Measurements from ENCODE around the gene KCNMA1. TPM values are rescaled to one million over a fixed set of nuclear protein-coding genes. Genes with fewer than 3 reads are reported as not detected.

KCNMA1 gene
- polyA plus RNA-seq, 1 of the 3 experiments (the other 2 are of a cell fraction) = 107 TPM

DNA sequence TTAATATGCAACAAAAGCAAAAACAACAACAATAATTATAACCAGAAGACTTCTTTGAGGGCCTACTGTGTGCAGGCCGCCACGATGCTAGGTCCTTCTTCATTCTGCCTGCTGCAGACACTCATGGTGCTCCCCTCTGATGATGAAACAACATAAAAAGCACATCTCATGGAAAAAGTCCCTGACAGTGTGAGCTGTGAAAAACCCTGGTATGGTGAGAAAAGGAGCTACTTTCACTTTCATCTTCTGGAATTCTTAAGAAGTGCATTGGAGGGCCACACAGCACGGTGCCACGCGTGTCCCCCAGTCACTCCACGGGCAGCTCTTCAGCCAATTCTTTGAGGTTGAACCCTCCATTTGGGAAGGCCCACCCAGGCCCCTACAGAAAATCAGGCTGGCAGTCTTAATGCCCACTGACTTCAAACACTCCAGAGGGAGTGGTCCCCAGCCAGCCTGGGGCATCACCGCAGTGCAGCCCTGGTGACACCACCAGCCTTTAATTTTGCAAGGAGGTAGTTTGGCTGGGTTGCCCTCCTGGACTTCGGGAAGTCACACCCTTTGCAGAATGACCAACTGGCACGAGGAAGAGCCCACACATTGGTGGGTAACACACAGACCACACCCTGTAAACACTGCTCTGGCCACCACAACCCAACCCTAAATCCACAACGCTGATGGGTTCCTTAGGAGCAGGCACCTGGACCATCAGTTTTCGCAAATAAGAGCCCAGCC is 7.7 kb downstream of the KCNMA1 start:
- Histone ChIP-seq H3F3A (replicated peaks; ENCODE audit: insufficient read depth) (no peaks in the 10 kb centered on the region), H4K20me1 (ENCODE audit: insufficient read depth) (no peaks in the 10 kb centered on the region), H3K9ac (no peak overlapping the region), H3K27ac (ENCODE audit: low read depth in 2 of 2, low read length in 1 of 2) (no peak overlapping the region), H3K4me2 (peak overlapping the region; percentile 53), H2AFZ (ENCODE audit: low read depth) (no peak overlapping the region), H3K27me3 (ENCODE audit: insufficient read depth) (no peaks in the 10 kb centered on the region), H3K36me3 (replicated peaks in 1 of 2; ENCODE audit: control insufficient read depth in 1 of 2, insufficient read depth in 2 of 2, low read length in 1 of 2) (peaks cover 0 to 13% of the 10 kb centered on the region in 2 experiments), H3K4me1 (ENCODE audit: control insufficient read depth in 1 of 2, insufficient read depth in 2 of 2, low read depth in 1 of 2, low read length in 1 of 2) (no peaks in the 10 kb centered on the region; a peak in 2 of 4 replicates), H3K4me3 (ENCODE audit: low read depth in 2 of 2, low read length in 1 of 2) (no peak overlapping the region), H3K9me2 (no peaks in the 10 kb centered on the region), H3K79me2 (ENCODE audit: insufficient read depth) (peaks cover 55% of the 10 kb centered on the region), H3K9me3 (no peaks in the 10 kb centered on the region)
- no peak for DNase-seq
- TF ChIP-seq RCOR1 (IDR thresholded peaks at IDR 0.05; ENCODE audit: low read length) = no peak
- TF ChIP-seq, protein P1, sequence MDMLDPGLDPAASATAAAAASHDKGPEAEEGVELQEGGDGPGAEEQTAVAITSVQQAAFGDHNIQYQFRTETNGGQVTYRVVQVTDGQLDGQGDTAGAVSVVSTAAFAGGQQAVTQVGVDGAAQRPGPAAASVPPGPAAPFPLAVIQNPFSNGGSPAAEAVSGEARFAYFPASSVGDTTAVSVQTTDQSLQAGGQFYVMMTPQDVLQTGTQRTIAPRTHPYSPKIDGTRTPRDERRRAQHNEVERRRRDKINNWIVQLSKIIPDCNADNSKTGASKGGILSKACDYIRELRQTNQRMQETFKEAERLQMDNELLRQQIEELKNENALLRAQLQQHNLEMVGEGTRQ (IDR thresholded peaks at IDR 0.05; ENCODE audit: borderline replicate concordance, low read depth, low read length) = no peak
- no peak for TF ChIP-seq FOXJ3 (CRISPR knock-in tag; IDR thresholded peaks at IDR 0.05)
- TF ChIP-seq MEF2A (IDR thresholded peaks at IDR 0.05; ENCODE audit: borderline replicate concordance, low read depth) = no peak
- TF ChIP-seq, protein P2, sequence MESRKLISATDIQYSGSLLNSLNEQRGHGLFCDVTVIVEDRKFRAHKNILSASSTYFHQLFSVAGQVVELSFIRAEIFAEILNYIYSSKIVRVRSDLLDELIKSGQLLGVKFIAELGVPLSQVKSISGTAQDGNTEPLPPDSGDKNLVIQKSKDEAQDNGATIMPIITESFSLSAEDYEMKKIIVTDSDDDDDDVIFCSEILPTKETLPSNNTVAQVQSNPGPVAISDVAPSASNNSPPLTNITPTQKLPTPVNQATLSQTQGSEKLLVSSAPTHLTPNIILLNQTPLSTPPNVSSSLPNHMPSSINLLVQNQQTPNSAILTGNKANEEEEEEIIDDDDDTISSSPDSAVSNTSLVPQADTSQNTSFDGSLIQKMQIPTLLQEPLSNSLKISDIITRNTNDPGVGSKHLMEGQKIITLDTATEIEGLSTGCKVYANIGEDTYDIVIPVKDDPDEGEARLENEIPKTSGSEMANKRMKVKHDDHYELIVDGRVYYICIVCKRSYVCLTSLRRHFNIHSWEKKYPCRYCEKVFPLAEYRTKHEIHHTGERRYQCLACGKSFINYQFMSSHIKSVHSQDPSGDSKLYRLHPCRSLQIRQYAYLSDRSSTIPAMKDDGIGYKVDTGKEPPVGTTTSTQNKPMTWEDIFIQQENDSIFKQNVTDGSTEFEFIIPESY (IDR thresholded peaks at IDR 0.05; ENCODE audit: borderline replicate concordance, low read depth) = no peak
- no peak for TF ChIP-seq RAD21 (IDR thresholded peaks at IDR 0.05; ENCODE audit: low read length)
- TF ChIP-seq, protein P3, sequence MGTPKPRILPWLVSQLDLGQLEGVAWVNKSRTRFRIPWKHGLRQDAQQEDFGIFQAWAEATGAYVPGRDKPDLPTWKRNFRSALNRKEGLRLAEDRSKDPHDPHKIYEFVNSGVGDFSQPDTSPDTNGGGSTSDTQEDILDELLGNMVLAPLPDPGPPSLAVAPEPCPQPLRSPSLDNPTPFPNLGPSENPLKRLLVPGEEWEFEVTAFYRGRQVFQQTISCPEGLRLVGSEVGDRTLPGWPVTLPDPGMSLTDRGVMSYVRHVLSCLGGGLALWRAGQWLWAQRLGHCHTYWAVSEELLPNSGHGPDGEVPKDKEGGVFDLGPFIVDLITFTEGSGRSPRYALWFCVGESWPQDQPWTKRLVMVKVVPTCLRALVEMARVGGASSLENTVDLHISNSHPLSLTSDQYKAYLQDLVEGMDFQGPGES (IDR thresholded peaks at IDR 0.05; ENCODE audit: low read depth, low read length) = no peak
- no peak for TF ChIP-seq EP300 (IDR thresholded peaks at IDR 0.05; ENCODE audit: borderline replicate concordance in 1 of 2, low read depth in 1 of 2, low read length in 1 of 2)
- no peak for TF ChIP-seq MXI1 (IDR thresholded peaks at IDR 0.05; ENCODE audit: low read depth, low read length)
- no peak for TF ChIP-seq EZH2phosphoT487 (IDR thresholded peaks at IDR 0.05; ENCODE audit: borderline replicate concordance, low read depth)
- TF ChIP-seq TCF12 (IDR thresholded peaks at IDR 0.05) = no peak
- no peak for TF ChIP-seq SIN3A (IDR thresholded peaks at IDR 0.05; ENCODE audit: borderline replicate concordance, low read depth, low read length)
- TF ChIP-seq, protein P4, sequence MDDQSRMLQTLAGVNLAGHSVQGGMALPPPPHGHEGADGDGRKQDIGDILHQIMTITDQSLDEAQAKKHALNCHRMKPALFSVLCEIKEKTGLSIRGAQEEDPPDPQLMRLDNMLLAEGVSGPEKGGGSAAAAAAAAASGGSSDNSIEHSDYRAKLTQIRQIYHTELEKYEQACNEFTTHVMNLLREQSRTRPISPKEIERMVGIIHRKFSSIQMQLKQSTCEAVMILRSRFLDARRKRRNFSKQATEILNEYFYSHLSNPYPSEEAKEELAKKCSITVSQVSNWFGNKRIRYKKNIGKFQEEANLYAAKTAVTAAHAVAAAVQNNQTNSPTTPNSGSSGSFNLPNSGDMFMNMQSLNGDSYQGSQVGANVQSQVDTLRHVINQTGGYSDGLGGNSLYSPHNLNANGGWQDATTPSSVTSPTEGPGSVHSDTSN (IDR thresholded peaks at IDR 0.05) = no peak
- no peak for TF ChIP-seq ELF1 (IDR thresholded peaks at IDR 0.05)
- TF ChIP-seq NFIC (IDR thresholded peaks at IDR 0.05; ENCODE audit: borderline replicate concordance) = no peak
- TF ChIP-seq RFX5 (IDR thresholded peaks at IDR 0.05; ENCODE audit: low read length) = no peak
- no peak for TF ChIP-seq TAF1 (IDR thresholded peaks at IDR 0.05; ENCODE audit: borderline replicate concordance, low read depth, low read length)
- TF ChIP-seq CHD2 (IDR thresholded peaks at IDR 0.05; ENCODE audit: low read length, partially characterized antibody) = no peak
- TF ChIP-seq, protein P5, sequence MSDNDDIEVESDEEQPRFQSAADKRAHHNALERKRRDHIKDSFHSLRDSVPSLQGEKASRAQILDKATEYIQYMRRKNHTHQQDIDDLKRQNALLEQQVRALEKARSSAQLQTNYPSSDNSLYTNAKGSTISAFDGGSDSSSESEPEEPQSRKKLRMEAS (IDR thresholded peaks at IDR 0.05; ENCODE audit: low read depth) = no peak
- CTCF ChIA-PET = interaction anchor here (0.8 to 1.5 kb wide), 7 partner anchors 9 to 462 kb away, joined by 3 to 6 read pairs (median 4); no protein-coding TSS in a partner anchor
- POLR2A ChIA-PET = no interaction called here
- 81% methylated on average over 7 of the region's 11 CpGs for WGBS (ENCODE audit: low lambda C conversion rate)

All from SK-N-SH (cell line).